Activated B cell treated with CpG ODN at 0.5 μM for 24 hours (primary cell): ENCODE results near the gene UFSP2. TPM values are rescaled to one million over a fixed set of nuclear protein-coding genes. Genes with fewer than 3 reads are reported as not detected.
A peak's percentile ranks its signal among the peaks of the same experiment; 100 is the strongest.

Experiments
- ATAC-seq: fragments of 200-7000 bp; cut with Tn5 transposase; one replicate; pipeline ENCODE4 v1.10.0; 2021; ENCODE audit warnings: low read depth, mild to moderate bottlenecking, moderate library complexity
- CTCF ChIA-PET: fragments of 350-600 bp; sonication (Branson Sonifier 250); formaldehyde crosslinking; loops from one replicate; lab custom pipeline; 2021; ENCODE audit warnings: antibody characterized with exemption; lab: Charles Lee
- POLR2A ChIA-PET: fragments of 350-600 bp; sonication (Branson Sonifier 250); formaldehyde crosslinking; loops from one replicate; lab custom pipeline; 2021; ENCODE audit warnings: antibody characterized with exemption; lab: Charles Lee
- DNase-seq: peaks from one replicate; pipeline ENCODE4 v3.0.0; 2022
- H3K27ac Mint-ChIP-seq: one replicate; pipeline ENCODE4 v1.8.0; 2020; ENCODE audit warnings: mixed read lengths
- H3K27me3 Mint-ChIP-seq: one replicate; pipeline ENCODE4 v1.8.0; 2021; ENCODE audit warnings: mixed read lengths
- H3K36me3 Mint-ChIP-seq: one replicate; pipeline ENCODE4 v1.8.0; 2021; ENCODE audit warnings: low read depth, mixed read lengths
- H3K4me1 Mint-ChIP-seq: one replicate; pipeline ENCODE4 v1.8.0; 2021; ENCODE audit warnings: mixed read lengths
- H3K4me3 Mint-ChIP-seq: one replicate; pipeline ENCODE4 v1.8.0; 2020; ENCODE audit warnings: mild to moderate bottlenecking, mixed read lengths
- H3K9me3 Mint-ChIP-seq: one replicate; pipeline ENCODE4 v1.8.0; 2020; ENCODE audit warnings: mixed read lengths
- intact Hi-C: fragments of 100-400 bp; cut with micrococcal nuclease; formaldehyde crosslinking; loops from one replicate; pipeline ENCODE4 v1.15.1; 2024
- total RNA-seq: library from RNA; stranded (reverse); gene quantifications from 2 replicates; pipeline ENCODE4 v1.2.3, GENCODE V29; 2022
- TF ChIP-seq, protein P1 (sequence below): fragments of 200-600 bp; IDR thresholded peaks from one replicate; pipeline ENCODE4 v1.8.0; 2022; ENCODE audit warnings: antibody characterized with exemption, mild to moderate bottlenecking

Gene UFSP2
- total RNA-seq, 1 donor from 2014 or later, result 20.1 TPM

DNA sequence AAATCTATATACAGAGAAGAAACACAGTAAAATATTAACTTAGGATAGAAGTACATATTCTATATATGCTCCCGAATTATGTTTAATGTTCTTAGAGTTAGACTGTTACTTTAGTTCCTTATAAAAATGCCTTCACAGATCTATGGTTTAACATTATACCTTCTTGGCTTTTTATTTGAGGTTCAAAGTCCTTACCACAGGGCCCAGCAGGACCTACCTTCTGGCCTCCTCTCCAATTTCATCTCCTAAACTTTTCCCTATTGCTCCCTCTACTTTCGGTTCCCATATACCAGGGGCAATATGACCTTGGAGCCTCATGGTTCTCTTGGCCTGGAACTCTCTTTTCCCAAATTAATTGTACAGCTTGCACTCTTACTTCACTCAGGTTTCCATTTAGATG, 17.3 kb downstream of the UFSP2 start:
- intact Hi-C loops, result no loop called here
- Mint-ChIP-seq H3K4me3 (no peak overlapping the region), H3K36me3 (peaks cover 52% of the 10 kb centered on the region), H3K27ac (no peak overlapping the region), H3K27me3 (no peaks in the 10 kb centered on the region), H3K9me3 (peaks cover 3% of the 10 kb centered on the region), H3K4me1 (peaks cover 12% of the 10 kb centered on the region)
- no peak for DNase-seq
- CTCF ChIA-PET, result no interaction called here
- no peak for ATAC-seq
- POLR2A ChIA-PET, result interaction anchor here (1.0 to 1.2 kb wide), 2 partner anchors 12 to 17 kb away, joined by 3 to 7 read pairs; partner anchors contain the start of genes ANKRD37 and UFSP2
- TF ChIP-seq, protein P1, sequence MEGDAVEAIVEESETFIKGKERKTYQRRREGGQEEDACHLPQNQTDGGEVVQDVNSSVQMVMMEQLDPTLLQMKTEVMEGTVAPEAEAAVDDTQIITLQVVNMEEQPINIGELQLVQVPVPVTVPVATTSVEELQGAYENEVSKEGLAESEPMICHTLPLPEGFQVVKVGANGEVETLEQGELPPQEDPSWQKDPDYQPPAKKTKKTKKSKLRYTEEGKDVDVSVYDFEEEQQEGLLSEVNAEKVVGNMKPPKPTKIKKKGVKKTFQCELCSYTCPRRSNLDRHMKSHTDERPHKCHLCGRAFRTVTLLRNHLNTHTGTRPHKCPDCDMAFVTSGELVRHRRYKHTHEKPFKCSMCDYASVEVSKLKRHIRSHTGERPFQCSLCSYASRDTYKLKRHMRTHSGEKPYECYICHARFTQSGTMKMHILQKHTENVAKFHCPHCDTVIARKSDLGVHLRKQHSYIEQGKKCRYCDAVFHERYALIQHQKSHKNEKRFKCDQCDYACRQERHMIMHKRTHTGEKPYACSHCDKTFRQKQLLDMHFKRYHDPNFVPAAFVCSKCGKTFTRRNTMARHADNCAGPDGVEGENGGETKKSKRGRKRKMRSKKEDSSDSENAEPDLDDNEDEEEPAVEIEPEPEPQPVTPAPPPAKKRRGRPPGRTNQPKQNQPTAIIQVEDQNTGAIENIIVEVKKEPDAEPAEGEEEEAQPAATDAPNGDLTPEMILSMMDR, result no peak

DNA sequence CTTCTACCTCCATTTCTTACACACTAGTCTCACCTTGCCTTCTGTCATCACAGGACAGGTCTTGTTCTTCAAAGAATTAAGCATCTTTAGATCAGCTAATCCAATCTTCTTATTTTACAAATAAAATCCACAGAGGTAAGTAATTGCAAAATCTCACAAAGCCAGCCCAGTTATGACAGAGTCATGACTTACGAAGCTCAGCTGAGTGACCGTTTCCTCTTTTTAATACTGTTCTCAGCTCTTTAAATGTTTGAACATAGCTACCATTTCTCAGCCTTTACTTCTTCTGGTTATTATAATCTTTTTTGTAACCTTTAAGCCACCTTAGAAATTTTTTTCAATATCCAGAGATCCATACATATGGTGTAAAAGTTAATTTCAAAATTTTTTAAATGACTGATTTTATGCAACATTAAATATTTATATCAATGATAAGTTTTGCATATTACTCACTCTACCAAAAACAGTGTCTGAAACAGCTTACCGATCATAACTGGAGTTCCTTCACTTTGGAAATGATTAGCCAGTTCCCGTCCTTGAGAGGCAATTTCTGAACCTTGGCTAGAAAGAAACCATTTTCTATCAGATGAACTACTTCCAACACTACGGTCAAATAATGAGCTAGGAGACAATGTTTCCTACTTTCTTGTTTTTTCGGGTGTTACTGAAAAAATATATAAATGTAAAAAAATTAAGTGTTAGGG, 20.3 kb downstream of the UFSP2 start:
- ChIA-PET CTCF (no interaction called here), POLR2A (interaction anchor here (0.5 to 2.9 kb wide), 5 partner anchors 10 to 64 kb away, joined by 3 to 44 read pairs (median 4); partner anchors contain the start of genes ANKRD37, LRP2BP and UFSP2)
- Mint-ChIP-seq H3K4me3 (peak overlapping the region; percentile 6), H3K27me3 (no peaks in the 10 kb centered on the region), H3K27ac (peak overlapping the region; percentile 80), H3K4me1 (peaks cover 12% of the 10 kb centered on the region), H3K9me3 (peaks cover 3% of the 10 kb centered on the region), H3K36me3 (peaks cover 55% of the 10 kb centered on the region)
- DNase-seq (no peak), ATAC-seq (peak; percentile 87)
- TF ChIP-seq, protein P1, result no peak
- intact Hi-C loops, result loop anchor here (1.0 to 2.0 kb wide), 2 partner anchors 9 to 19 kb away; partner anchors contain the start of genes ANKRD37 and UFSP2

DNA sequence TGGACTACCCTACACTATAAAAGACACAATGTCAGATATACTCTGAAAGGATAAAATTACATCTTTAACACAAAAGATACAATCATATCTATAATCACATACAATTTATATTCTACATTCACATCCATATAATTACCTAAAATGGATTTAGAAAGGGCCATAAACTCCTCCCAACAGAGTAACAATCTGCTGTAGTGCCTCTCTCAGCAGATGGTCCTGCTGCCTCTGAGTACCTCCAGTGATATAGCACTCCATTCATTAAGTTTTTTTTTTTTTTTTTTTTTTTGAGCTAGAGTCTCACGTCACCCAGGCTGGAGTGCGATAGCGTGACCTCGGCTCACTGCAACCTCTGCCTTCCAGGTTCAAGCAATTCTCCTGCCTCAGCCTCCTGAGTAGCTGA, 21.7 kb downstream of the UFSP2 start:
- CTCF ChIA-PET, result no interaction called here

DNA sequence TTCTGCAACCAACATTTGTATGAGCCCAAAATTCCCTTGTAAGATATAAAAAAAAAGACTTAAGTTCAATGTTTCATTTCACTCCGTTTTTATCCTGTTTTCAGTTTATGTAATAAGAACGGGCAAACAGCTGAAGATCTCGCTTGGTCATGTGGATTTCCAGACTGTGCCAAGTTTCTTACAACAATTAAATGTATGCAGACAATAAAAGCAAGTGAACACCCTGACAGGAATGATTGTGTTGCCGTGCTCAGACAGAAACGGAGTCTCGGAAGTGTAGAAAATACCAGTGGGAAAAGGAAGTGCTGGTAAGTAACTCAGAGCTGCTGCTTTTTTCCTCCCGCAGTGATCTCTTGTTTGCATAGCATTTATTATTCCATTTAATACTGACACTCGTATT, 26.3 kb downstream of the UFSP2 start:
- no peaks in the 10 kb centered on the region for H3K27me3 Mint-ChIP-seq
- ATAC-seq (no peak), DNase-seq (no peak)
- peak overlapping the region; percentile 70 for H3K27ac Mint-ChIP-seq
- H3K4me1 Mint-ChIP-seq, result peaks cover 42% of the 10 kb centered on the region
- TF ChIP-seq, protein P1, result no peak
- no peak overlapping the region for H3K4me3 Mint-ChIP-seq
- peaks cover 48% of the 10 kb centered on the region for H3K36me3 Mint-ChIP-seq
- POLR2A ChIA-PET, result no interaction called here
- intact Hi-C loops, result loop anchor here (5.0 to 10.0 kb wide), 2 partner anchors 545 to 667 kb away; partner anchors contain the start of gene CENPU
- CTCF ChIA-PET, result no interaction called here
- no peaks in the 10 kb centered on the region for H3K9me3 Mint-ChIP-seq

More for the DNA sequence above, 21.7 kb downstream of the UFSP2 start:
- H3K27me3 Mint-ChIP-seq, result no peaks in the 10 kb centered on the region
- peaks cover 18% of the 10 kb centered on the region for H3K4me1 Mint-ChIP-seq
- H3K27ac Mint-ChIP-seq, result no peak overlapping the region
- no peaks in the 10 kb centered on the region for H3K9me3 Mint-ChIP-seq
- peaks cover 61% of the 10 kb centered on the region for H3K36me3 Mint-ChIP-seq
- DNase-seq (no peak), ATAC-seq (no peak)
- intact Hi-C loops, result loop anchor here (2.0 kb wide), 1 partner anchor 21 kb away; the partner anchor contains the start of gene UFSP2
- H3K4me3 Mint-ChIP-seq, result no peak overlapping the region
- POLR2A ChIA-PET, result interaction anchor here (0.7 to 2.9 kb wide), 2 partner anchors 9 to 202 kb away, joined by 3 to 44 read pairs; partner anchors contain the start of genes ANKRD37 and LRP2BP
- TF ChIP-seq, protein P1, result no peak

DNA sequence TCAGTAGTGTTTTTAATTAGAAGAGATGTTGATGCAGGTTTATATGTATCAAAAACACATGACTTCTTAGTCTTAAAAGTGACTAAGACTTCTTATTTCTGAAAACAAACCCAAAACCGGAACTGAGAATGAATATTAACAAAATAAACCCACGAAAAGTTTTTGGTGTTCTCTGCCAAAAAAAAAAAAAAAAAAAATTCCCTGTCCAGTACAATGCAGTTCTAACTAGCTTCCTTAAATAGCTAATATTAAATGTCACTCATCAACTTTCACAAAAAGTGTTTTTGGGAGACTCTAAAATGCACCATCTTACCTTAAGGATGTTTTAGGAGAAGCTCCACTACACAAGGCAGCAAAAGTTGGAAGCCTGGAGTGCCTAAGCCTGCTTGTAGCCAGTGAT, 27.1 kb downstream of the UFSP2 start:
- DNase-seq (no peak), ATAC-seq (no peak)
- H3K4me1 Mint-ChIP-seq, result peaks cover 48% of the 10 kb centered on the region
- peaks cover 43% of the 10 kb centered on the region for H3K36me3 Mint-ChIP-seq
- no peaks in the 10 kb centered on the region for H3K9me3 Mint-ChIP-seq
- H3K27ac Mint-ChIP-seq, result peak overlapping the region; percentile 70
- intact Hi-C loops, result loop anchor here (5.0 to 10.0 kb wide), 2 partner anchors 544 to 666 kb away; partner anchors contain the start of gene CENPU
- ChIA-PET POLR2A (interaction anchor here (0.6 to 4.7 kb wide), 4 partner anchors 21 to 500 kb away, joined by 3 to 46 read pairs (median 8); partner anchors contain the start of gene UFSP2), CTCF (no interaction called here)
- TF ChIP-seq, protein P1, result no peak
- peak overlapping the region; percentile 35 for H3K4me3 Mint-ChIP-seq
- H3K27me3 Mint-ChIP-seq, result no peaks in the 10 kb centered on the region
